Brain microvascular endothelial cell (primary cell): Measurements from ENCODE around the gene GRIK4.

Experiments
- DNase-seq: peaks from one replicate; pipeline ENCODE4 v3.0.0-alpha.2; 2020
- H3K27ac ChIP-seq: fragments of 250-450 bp; sonication (Bioruptor Pico); 2 replicates; pipeline ENCODE4 v1.5.1; 2020; ENCODE audit warnings: mild to moderate bottlenecking, moderate library complexity
- H3K27me3 ChIP-seq: fragments of 250-450 bp; sonication (Bioruptor Pico); replicated peaks from 2 replicates; pipeline ENCODE4 v1.5.1; 2020; ENCODE audit warnings: mild to moderate bottlenecking
- H3K36me3 ChIP-seq: fragments of 250-450 bp; sonication (Bioruptor Pico); replicated peaks from 2 replicates; pipeline ENCODE4 v1.5.1; 2020; ENCODE audit warnings: mild to moderate bottlenecking
- H3K4me3 ChIP-seq: 2 replicates; pipeline ENCODE4 v1.5.1; 2011; ENCODE audit warnings: low read depth, mild to moderate bottlenecking, control low read depth, low read length, moderate library complexity
- CTCF ChIP-seq: IDR thresholded peaks from 2 replicates; pipeline ENCODE4 v1.5.1; 2011; ENCODE audit warnings: low read depth, mild to moderate bottlenecking, moderate library complexity, low read length, control low read depth, inconsistent platforms; ENCODE audit errors: missing control alignments
- in situ Hi-C: cut with HindIII; loops from 2 replicates; pipeline ENCODE4 v1.10.0; 2017; ENCODE audit warnings: low sequenced_read_pairs, low pct_ligation_motif_present

Gene GRIK4

GRCh38 chr11:120808616-120809050, 297.1 kb downstream of the GRIK4 start:
- Histone ChIP-seq H3K27ac (no peak overlapping the region), H3K4me3 (no peak overlapping the region), H3K27me3 (no peaks in the 10 kb centered on the region), H3K36me3 (no peaks in the 10 kb centered on the region)
- DNase-seq: no peak
- in situ Hi-C loops: no loop called here
- TF ChIP-seq CTCF: no peak

- DNase-seq: peak; percentile 5
- H3K27ac ChIP-seq: no peak overlapping the region
- no peak overlapping the region for H3K4me3 ChIP-seq
- H3K27me3 ChIP-seq: no peaks in the 10 kb centered on the region
- no peaks in the 10 kb centered on the region for H3K36me3 ChIP-seq
- in situ Hi-C loops: no loop called here
- TF ChIP-seq CTCF: no peak
These were observed 298.7 kb downstream of the GRIK4 start for GRCh38 chr11:120810251-120810650.

GRCh38 chr11:120811199-120811598, 299.7 kb downstream of the GRIK4 start:
- H3K36me3 ChIP-seq: no peaks in the 10 kb centered on the region
- TF ChIP-seq CTCF: no peak
- no peak for DNase-seq
- in situ Hi-C loops: no loop called here
- no peak overlapping the region for H3K27ac ChIP-seq
- H3K27me3 ChIP-seq: no peaks in the 10 kb centered on the region
- no peak overlapping the region for H3K4me3 ChIP-seq

GRCh38 chr11:120811731-120812130, 300.2 kb downstream of the GRIK4 start:
- DNase-seq: no peak
- in situ Hi-C loops: no loop called here
- no peak for TF ChIP-seq CTCF
- no peak overlapping the region for H3K4me3 ChIP-seq
- no peaks in the 10 kb centered on the region for H3K27me3 ChIP-seq
- H3K36me3 ChIP-seq: no peaks in the 10 kb centered on the region
- no peak overlapping the region for H3K27ac ChIP-seq

GRCh38 chr11:120814531-120815318, 303.2 kb downstream of the GRIK4 start:
- no peak for DNase-seq
- Histone ChIP-seq H3K27ac (no peak overlapping the region), H3K27me3 (no peaks in the 10 kb centered on the region), H3K36me3 (no peaks in the 10 kb centered on the region), H3K4me3 (no peak overlapping the region)
- in situ Hi-C loops: no loop called here
- TF ChIP-seq CTCF: no peak
